SU-DHL-6 (cell line): ENCODE results near the gene CEP44.

Source experiments
- H2AFZ ChIP-seq: fragments of 200-600 bp; sonication (generic); 2 replicates; pipeline ENCODE4 v1.6.1; 2014; ENCODE audit warnings: low read depth, mild to moderate bottlenecking, moderate library complexity, mixed read lengths, antibody characterized with exemption, low read length; ENCODE audit not compliant: severe bottlenecking
- H3F3A ChIP-seq: fragments of 200-600 bp; shearing (Covaris generic); 2 replicates; pipeline ENCODE4 v1.6.0; 2016; ENCODE audit warnings: antibody characterized with exemption, mild to moderate bottlenecking; ENCODE audit not compliant: insufficient read depth
- H3K27ac ChIP-seq: fragments of 200-600 bp; sonication (generic); 2 replicates; pipeline ENCODE4 v1.5.1; 2016; ENCODE audit warnings: low read depth, mild to moderate bottlenecking, low read length, moderate library complexity, mixed read lengths
- H3K27me3 ChIP-seq: fragments of 200-600 bp; sonication (generic), shearing (Covaris generic); 2 replicates; pipeline ENCODE4 v1.6.0; 2014; ENCODE audit warnings: mild to moderate bottlenecking, low read length
- H3K36me3 ChIP-seq: fragments of 200-600 bp; sonication (generic); 2 replicates; pipeline ENCODE4 v1.6.1; 2014; ENCODE audit warnings: mild to moderate bottlenecking, low read length, mixed read lengths
- H3K4me2 ChIP-seq: fragments of 300-600, 200-600 bp; shearing (Covaris generic), sonication (generic); 2 replicates; pipeline ENCODE4 v1.6.0; 2014; ENCODE audit warnings: low read length, low read depth, mild to moderate bottlenecking; ENCODE audit not compliant: poor library complexity, severe bottlenecking
- H3K4me3 ChIP-seq: fragments of 200-600 bp; sonication (generic); 2 replicates; pipeline ENCODE4 v1.5.1; 2014; ENCODE audit warnings: antibody characterized with exemption, low read length, mild to moderate bottlenecking, mixed read lengths; ENCODE audit not compliant: insufficient read depth, poor library complexity, severe bottlenecking
- H3K79me2 ChIP-seq: fragments of 200-600 bp; sonication (generic); 2 replicates; pipeline ENCODE4 v1.6.1; 2014; ENCODE audit warnings: mild to moderate bottlenecking, low read length, moderate library complexity; ENCODE audit not compliant: insufficient read depth
- H3K9ac ChIP-seq: fragments of 200-600 bp; sonication (generic); 2 replicates; pipeline ENCODE4 v1.7.0; 2014; ENCODE audit warnings: mild to moderate bottlenecking, low read length
- H3K9me2 ChIP-seq: fragments of 200-600 bp; sonication (generic); replicated peaks from 2 replicates; pipeline ENCODE4 v1.6.1; 2014; ENCODE audit warnings: low read length; ENCODE audit not compliant: insufficient read depth
- H3K9me3 ChIP-seq: fragments of 200-600 bp; sonication (generic); 2 replicates; pipeline ENCODE4 v1.6.1; 2014; ENCODE audit warnings: low read length, mixed read lengths; ENCODE audit not compliant: insufficient read depth
- H4K20me1 ChIP-seq: fragments of 200-600 bp; sonication (generic); 2 replicates; pipeline ENCODE4 v1.6.1; 2014; ENCODE audit warnings: low read depth, mild to moderate bottlenecking, antibody characterized with exemption, low read length, moderate library complexity, mixed read lengths
- CTCF ChIP-seq: fragments of 200-600 bp; sonication (generic); IDR thresholded peaks from one replicate; pipeline ENCODE4 v1.5.1; 2017; ENCODE audit warnings: antibody characterized with exemption, mild to moderate bottlenecking, low read length, moderate library complexity; ENCODE audit not compliant: insufficient read depth, poor library complexity, severe bottlenecking
- EZH2phosphoT487 ChIP-seq: fragments of 200-600 bp; sonication (generic), shearing (Covaris generic); conservative IDR thresholded peaks from 2 replicates; pipeline ENCODE4 v1.6.1; 2018; ENCODE audit warnings: mild to moderate bottlenecking, antibody characterized with exemption, low read length, moderate library complexity, mixed read lengths

CEP44 gene

GRCh38 chr4:174352061-174352819, 68.5 kb downstream of the CEP44 start:
- H3K79me2 ChIP-seq = no peaks in the 10 kb centered on the region
- H3K9me2 ChIP-seq = no peaks in the 10 kb centered on the region
- no peak overlapping the region for H3K27ac ChIP-seq
- no peaks in the 10 kb centered on the region for H3K27me3 ChIP-seq
- no peak overlapping the region for H3K4me2 ChIP-seq
- H4K20me1 ChIP-seq = no peaks in the 10 kb centered on the region
- no peaks in the 10 kb centered on the region for H3K36me3 ChIP-seq
- no peak for TF ChIP-seq EZH2phosphoT487
- TF ChIP-seq CTCF = no peak
- H3K9me3 ChIP-seq = no peaks in the 10 kb centered on the region
- H3K4me3 ChIP-seq = no peak overlapping the region
- H2AFZ ChIP-seq = no peak overlapping the region
- no peaks in the 10 kb centered on the region for H3F3A ChIP-seq
- H3K9ac ChIP-seq = no peak overlapping the region

GRCh38 chr4:174357321-174357720, 73.6 kb downstream of the CEP44 start:
- Histone ChIP-seq H3K9me2 (no peaks in the 10 kb centered on the region), H3K9ac (no peak overlapping the region), H3K9me3 (no peaks in the 10 kb centered on the region), H3K4me2 (no peak overlapping the region), H3K36me3 (no peaks in the 10 kb centered on the region), H3K79me2 (no peaks in the 10 kb centered on the region), H4K20me1 (no peaks in the 10 kb centered on the region), H3K27ac (no peak overlapping the region), H3K4me3 (no peak overlapping the region), H2AFZ (no peak overlapping the region), H3K27me3 (no peaks in the 10 kb centered on the region), H3F3A (no peaks in the 10 kb centered on the region)
- no peak for TF ChIP-seq EZH2phosphoT487
- TF ChIP-seq CTCF = no peak

- Histone ChIP-seq H3K9me2 (no peaks in the 10 kb centered on the region), H3K27me3 (no peaks in the 10 kb centered on the region), H2AFZ (no peak overlapping the region), H3K9ac (no peak overlapping the region), H3K4me2 (no peak overlapping the region), H3K36me3 (no peaks in the 10 kb centered on the region), H4K20me1 (no peaks in the 10 kb centered on the region), H3K79me2 (no peaks in the 10 kb centered on the region), H3K27ac (no peak overlapping the region), H3K4me3 (no peak overlapping the region), H3K9me3 (no peaks in the 10 kb centered on the region), H3F3A (no peaks in the 10 kb centered on the region)
- TF ChIP-seq CTCF (no peak), EZH2phosphoT487 (no peak)
Measured at GRCh38 chr4:174358410-174358809, 74.7 kb downstream of the CEP44 start.
